IMR-90 (cell line): ENCODE data around the gene RNF32. TPM values are rescaled to one million over a fixed set of nuclear protein-coding genes. Genes with fewer than 3 reads are reported as not detected.

Experiments
- ATAC-seq: fragments of 200-7000 bp; cut with Tn5 transposase; 2 replicates; pipeline ENCODE4 v1.9.1; 2020; ENCODE audit warnings: low read depth, mild to moderate bottlenecking, moderate library complexity
- BruUV-seq: library from RNA; stranded (reverse); fragments of 400-500 nt; replicated peaks from 2 replicates; lab custom pipeline; 2021; lab: Mats Ljungman, UMichigan
- CTCF ChIA-PET: fragments of 300-600 bp; formaldehyde crosslinking; extraction: SDS; loops from one replicate; lab custom pipeline; 2021; ENCODE audit warnings: antibody characterized with exemption; lab: Yijun Ruan, JAX
- POLR2A ChIA-PET: fragments of 300-600 bp; sonication (Branson Sonifier 250); formaldehyde crosslinking; loops from one replicate; lab custom pipeline; 2022; ENCODE audit warnings: antibody characterized with exemption; ENCODE audit not compliant: unreplicated experiment; lab: Charles Lee
- DNase-seq: peaks from one replicate; pipeline ENCODE4 v3.0.0; 2013
- H2AFZ ChIP-seq: replicated peaks from 2 replicates; pipeline ENCODE3; 2013; ENCODE audit warnings: low read length, mild to moderate bottlenecking; ENCODE audit not compliant: poor library complexity
- H2AK5ac ChIP-seq: 2 replicates; pipeline ENCODE4 v1.6.1; 2013; ENCODE audit warnings: low read depth, low read length, inconsistent platforms
- H2AK9ac ChIP-seq: replicated peaks from 2 replicates; pipeline ENCODE3; 2013; ENCODE audit warnings: mild to moderate bottlenecking, low read depth, low read length, moderate library complexity; ENCODE audit not compliant: poor library complexity
- H2BK120ac ChIP-seq: 2 replicates; pipeline ENCODE4 v1.6.1; 2013; ENCODE audit warnings: low read depth, low read length, inconsistent platforms
- H2BK15ac ChIP-seq: 3 replicates; pipeline ENCODE4 v1.6.1; 2013; ENCODE audit warnings: low read depth, low read length, inconsistent platforms
- H2BK20ac ChIP-seq: 2 replicates; pipeline ENCODE4 v1.6.1; 2013; ENCODE audit warnings: low read depth, mild to moderate bottlenecking, inconsistent platforms, low read length, moderate library complexity
- H2BK5ac ChIP-seq: 2 replicates; pipeline ENCODE4 v1.6.1; 2013; ENCODE audit warnings: mild to moderate bottlenecking, low read depth, low read length, inconsistent platforms; ENCODE audit not compliant: poor library complexity, severe bottlenecking
- H3K14ac ChIP-seq: replicated peaks from 2 replicates; pipeline ENCODE4 v1.6.1; 2013; ENCODE audit warnings: low read depth, low read length, inconsistent platforms
- H3K18ac ChIP-seq: 2 replicates; pipeline ENCODE4 v1.6.1; 2013; ENCODE audit warnings: low read depth, low read length, control low read depth
- H3K23ac ChIP-seq: 2 replicates; pipeline ENCODE4 v1.6.1; 2013; ENCODE audit warnings: low read depth, low read length, inconsistent platforms
- H3K27ac ChIP-seq: 2 replicates; pipeline ENCODE4 v1.5.1; 2013; ENCODE audit warnings: mild to moderate bottlenecking, control low read depth, low read length; ENCODE audit not compliant: insufficient read depth
- H3K27me3 ChIP-seq: 2 replicates; pipeline ENCODE4 v1.6.1; 2013; ENCODE audit warnings: low read length; ENCODE audit not compliant: control insufficient read depth, insufficient read depth
- H3K36me3 ChIP-seq: 2 replicates; pipeline ENCODE4 v1.6.1; 2013; ENCODE audit warnings: low read length, mixed read lengths; ENCODE audit not compliant: control insufficient read depth, insufficient read depth
- H3K4ac ChIP-seq: 2 replicates; pipeline ENCODE4 v1.6.1; 2013; ENCODE audit warnings: low read depth, low read length, inconsistent platforms
- H3K4me1 ChIP-seq: 2 replicates; pipeline ENCODE4 v1.6.1; 2013; ENCODE audit warnings: low read length, mixed read lengths; ENCODE audit not compliant: control insufficient read depth, insufficient read depth
- H3K4me2 ChIP-seq: 2 replicates; pipeline ENCODE4 v1.6.1; 2013; ENCODE audit warnings: low read depth, mild to moderate bottlenecking, control low read depth, low read length, moderate library complexity
- H3K4me3 ChIP-seq: 2 replicates; pipeline ENCODE4 v1.5.1; 2013; ENCODE audit warnings: low read depth, mild to moderate bottlenecking, control low read depth, low read length, moderate library complexity; ENCODE audit not compliant: insufficient read depth
- H3K56ac ChIP-seq: 2 replicates; pipeline ENCODE4 v1.6.1; 2013; ENCODE audit warnings: low read length, inconsistent platforms; ENCODE audit not compliant: insufficient read depth; ENCODE audit errors: extremely low read depth
- H3K79me1 ChIP-seq, 2 experiments: 2 replicates each; pipeline ENCODE4 v1.6.1; 2013; ENCODE audit warnings: low read length in 2 of 2, inconsistent platforms in 1 of 2, low read depth in 1 of 2
- H3K9ac ChIP-seq: 2 replicates; pipeline ENCODE4 v1.6.1; 2013; ENCODE audit warnings: low read depth, low read length, control low read depth
- H3K9me1 ChIP-seq: 2 replicates; pipeline ENCODE4 v1.6.1; 2013; ENCODE audit warnings: low read length, inconsistent platforms; ENCODE audit not compliant: insufficient read depth
- H3K9me3 ChIP-seq: 2 replicates; pipeline ENCODE4 v1.6.1; 2013; ENCODE audit warnings: low read length; ENCODE audit not compliant: control insufficient read depth, insufficient read depth
- H4K20me1 ChIP-seq: 2 replicates; pipeline ENCODE4 v1.6.1; 2013; ENCODE audit warnings: low read length, inconsistent platforms; ENCODE audit not compliant: insufficient read depth
- H4K5ac ChIP-seq: 2 replicates; pipeline ENCODE4 v1.6.1; 2013; ENCODE audit warnings: mild to moderate bottlenecking, low read depth, low read length, control low read depth
- H4K8ac ChIP-seq, 2 experiments: 2 replicates each; pipeline ENCODE4 v1.6.1; 2013; ENCODE audit warnings: low read depth in 2 of 2, low read length in 2 of 2, control low read depth in 1 of 2, inconsistent platforms in 1 of 2
- H4K91ac ChIP-seq: 2 replicates; pipeline ENCODE4 v1.6.1; 2013; ENCODE audit warnings: low read depth, low read length, inconsistent platforms; ENCODE audit not compliant: insufficient read depth
- BHLHE40 ChIP-seq: fragments of 150-350 bp; IDR thresholded peaks from 2 replicates; pipeline ENCODE4 v1.6.1; 2016; ENCODE audit warnings: mild to moderate bottlenecking, low read depth, low read length
- CEBPB ChIP-seq: IDR thresholded peaks from 2 replicates; pipeline ENCODE4 v1.6.1; 2012; ENCODE audit warnings: low read depth, low read length, improper control_type of control experiment
- CHD1 ChIP-seq: IDR thresholded peaks from 2 replicates; pipeline ENCODE4 v1.6.1; 2012; ENCODE audit warnings: low read depth, low read length, improper control_type of control experiment
- CTCF ChIP-seq: conservative IDR thresholded peaks from 2 replicates; pipeline ENCODE4 v1.5.1; 2012; ENCODE audit warnings: mild to moderate bottlenecking, low read depth, low read length, improper control_type of control experiment
- ELK1 ChIP-seq: fragments of 150-350 bp; IDR thresholded peaks from 2 replicates; pipeline ENCODE4 v1.6.1; 2016; ENCODE audit warnings: low read depth, mild to moderate bottlenecking, low read length, moderate library complexity, borderline replicate concordance
- FOS ChIP-seq: fragments of 150-350 bp; IDR thresholded peaks from 2 replicates; pipeline ENCODE4 v1.6.1; 2016; ENCODE audit warnings: low read depth, low read length
- MAFK ChIP-seq: IDR thresholded peaks from 2 replicates; pipeline ENCODE4 v1.6.1; 2012; ENCODE audit warnings: low read depth, low read length, improper control_type of control experiment
- MXI1 ChIP-seq: IDR thresholded peaks from 2 replicates; pipeline ENCODE4 v1.6.1; 2012; ENCODE audit warnings: low read depth, mild to moderate bottlenecking, low read length, moderate library complexity, borderline replicate concordance
- NFE2L2 ChIP-seq: fragments of 150-350 bp; IDR thresholded peaks from 2 replicates; pipeline ENCODE4 v1.6.1; 2016; ENCODE audit warnings: low read depth, mild to moderate bottlenecking, low read length
- POLR2A ChIP-seq: IDR thresholded peaks from 2 replicates; pipeline ENCODE4 v1.6.1; 2012; ENCODE audit warnings: mild to moderate bottlenecking, low read depth, low read length
- RAD21 ChIP-seq: IDR thresholded peaks from 2 replicates; pipeline ENCODE4 v1.6.1; 2012; ENCODE audit warnings: low read length, improper control_type of control experiment
- RCOR1 ChIP-seq: IDR thresholded peaks from 2 replicates; pipeline ENCODE4 v1.6.1; 2012; ENCODE audit warnings: mild to moderate bottlenecking, low read length, improper control_type of control experiment; ENCODE audit not compliant: insufficient replicate concordance
- WGBS, 2 experiments: methylation state at CpG; one replicate each; pipeline versions ENCODE4 v1.1.5 to v1.1.7; 2013; ENCODE audit warnings: missing lambda C conversion rate in 2 of 2; ENCODE audit not compliant: insufficient read length in 1 of 2; ENCODE audit errors: extremely low coverage in 2 of 2; 5-methylcytosine and 5-hydroxymethylcytosine counted together
- dilution Hi-C: fragments of 300-500 bp; cut with HindIII; formaldehyde crosslinking; loops from one replicate; pipeline ENCODE4 v1.14.3; 2018; ENCODE audit warnings: low sequenced_read_pairs; ENCODE audit not compliant: unreplicated experiment
- in situ Hi-C: fragments of 300-500 bp; cut with MboI; formaldehyde crosslinking; loops from 3 replicates; pipeline ENCODE4 v1.14.3; 2019; ENCODE audit warnings: low sequenced_read_pairs, inconsistent platforms, mixed read lengths
- intact Hi-C: fragments of 100-400 bp; cut with micrococcal nuclease; formaldehyde crosslinking; loops from 2 replicates; pipeline ENCODE4 v1.10.0; 2022
- polyA plus RNA-seq, 3 experiments: library from polyadenylated mRNA; depleted of rRNA; stranded (reverse); fragments of >200 nt; gene quantifications; 2 replicates each; pipeline ENCODE4 v1.2.3, GENCODE V29; 2012; ENCODE audit warnings: low replicate concordance in 1 of 3
- total RNA-seq: library from RNA; depleted of rRNA; stranded (reverse); fragments of >200 nt; gene quantifications from 2 replicates; pipeline ENCODE4 v1.2.3, GENCODE V29; 2012

RNF32 gene
- total and polyA plus RNA-seq, 2 of the 4 experiments (the other 2 are of a cell fraction): 0.36 to 0.63 TPM

DNA sequence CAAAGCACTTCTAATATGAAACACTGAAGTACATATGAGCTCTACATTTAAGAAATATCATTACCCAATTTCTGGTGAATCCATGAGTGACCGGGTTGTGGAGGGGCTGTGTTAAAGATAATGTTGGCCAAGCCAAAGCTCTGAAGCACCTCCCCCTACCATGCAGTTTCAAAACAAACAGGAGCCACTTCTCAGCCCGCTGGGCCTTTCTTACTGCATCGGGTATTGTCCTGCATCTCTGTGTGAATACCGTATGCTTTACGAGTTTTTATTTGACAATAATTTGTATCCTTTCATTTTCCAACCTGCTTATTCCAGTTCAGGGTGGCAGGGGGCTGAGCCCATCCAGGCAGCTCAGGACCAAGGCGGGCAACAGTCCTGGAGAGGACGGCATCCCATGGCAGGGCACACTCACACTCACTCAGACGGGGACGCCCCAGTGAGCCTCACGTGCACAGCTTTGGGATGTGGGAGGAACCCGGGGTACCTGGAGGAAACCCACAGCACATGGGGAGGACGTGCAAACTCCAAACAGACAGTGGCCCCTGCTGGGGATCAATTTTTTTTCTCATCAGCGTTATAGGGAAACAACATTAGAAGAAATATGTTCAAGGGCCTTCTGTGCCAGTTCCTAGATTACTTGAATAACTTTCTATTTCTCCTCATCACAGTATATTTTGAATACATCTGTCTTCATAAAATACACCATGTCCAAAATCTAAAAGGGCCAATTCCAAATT, 1.9 kb downstream of the RNF32 start:
- no peak overlapping the region for H3K56ac ChIP-seq
- ATAC-seq: no peak
- H3K36me3 ChIP-seq: no peaks in the 10 kb centered on the region
- no peak overlapping the region for H2BK20ac ChIP-seq
- no peak overlapping the region for H3K18ac ChIP-seq
- no peak overlapping the region for H2AFZ ChIP-seq
- H2AK9ac ChIP-seq: no peak overlapping the region
- no peak overlapping the region for H3K4me3 ChIP-seq
- no peak for DNase-seq
- TF ChIP-seq MAFK: no peak
- TF ChIP-seq BHLHE40: no peak
- TF ChIP-seq CEBPB: no peak
- no peak for TF ChIP-seq ELK1
- TF ChIP-seq POLR2A: no peak
- TF ChIP-seq FOS: no peak
- TF ChIP-seq CHD1: no peak
- no peak for TF ChIP-seq MXI1
- TF ChIP-seq NFE2L2: no peak
- no peak for TF ChIP-seq CTCF
- TF ChIP-seq RCOR1: no peak
- no peak for TF ChIP-seq RAD21
- H4K91ac ChIP-seq: no peak overlapping the region
- no peak overlapping the region for H3K4me2 ChIP-seq
- no TSS peak for BruUV-seq
- H4K20me1 ChIP-seq: no peaks in the 10 kb centered on the region
- POLR2A ChIA-PET: no interaction called here
- CTCF ChIA-PET: no interaction called here
- H3K9me1 ChIP-seq: peaks cover 3% of the 10 kb centered on the region; the same call in 1 of the 2 replicates
- 76% methylated on average over 4 of the region's 13 CpGs; no CpG with 5 or more reads in 1 of the 2 experiments for WGBS, 2 experiments
- no peak overlapping the region for H4K8ac ChIP-seq
- dilution Hi-C loops: no loop called here
- no peaks in the 10 kb centered on the region for H3K27me3 ChIP-seq
- H3K14ac ChIP-seq: no peak overlapping the region
- H3K79me1 ChIP-seq: peaks cover 7 to 17% of the 10 kb centered on the region in 2 experiments
- H4K5ac ChIP-seq: no peak overlapping the region
- no peak overlapping the region for H2BK15ac ChIP-seq
- no peak overlapping the region for H2AK5ac ChIP-seq
- H3K27ac ChIP-seq: no peak overlapping the region
- H3K4ac ChIP-seq: no peak overlapping the region
- intact Hi-C loops: no loop called here
- no peak overlapping the region for H2BK120ac ChIP-seq
- H3K9ac ChIP-seq: no peak overlapping the region
- H3K4me1 ChIP-seq: peaks cover 2% of the 10 kb centered on the region; the same call in 1 of the 2 replicates
- no peak overlapping the region for H3K23ac ChIP-seq
- no peak overlapping the region for H2BK5ac ChIP-seq
- no peaks in the 10 kb centered on the region for H3K9me3 ChIP-seq
- in situ Hi-C loops: loop anchor here (25.0 kb wide), 2 partner anchors 495 to 830 kb away; partner anchors contain the start of genes SHH and UBE3C
